Testis (tissue), 2 donors: ENCODE measurements around the gene CUL5.

Experiments used
- CTCF ChIP-seq, 3 experiments: fragments of 450-650 bp in 2 of 3; fragments of 200-600 bp in 1 of 3; sonication (generic) in 1 of 3; IDR thresholded peaks; one replicate each; pipeline ENCODE4 v1.5.1; 2016 to 2019; ENCODE audit warnings: antibody characterized with exemption in 3 of 3, mild to moderate bottlenecking in 2 of 3, moderate library complexity in 1 of 3
- POLR2A ChIP-seq: fragments of 450-650 bp; IDR thresholded peaks from one replicate; pipeline ENCODE4 v1.6.1; 2017; ENCODE audit warnings: antibody characterized with exemption, mild to moderate bottlenecking, moderate library complexity

- TF ChIP-seq CTCF (IDR thresholded peaks at IDR 0.05) = no peak
- TF ChIP-seq POLR2A = no peak
Measured at GRCh38 chr11:108084811-108085210, 76.1 kb downstream of the CUL5 start.
